PFSK-1 (cell line): ENCODE results near the gene CYTIP.

Source experiments
- POLR2AphosphoS5 ChIP-seq: IDR thresholded peaks from 2 replicates; pipeline ENCODE4 v1.6.1; 2012; ENCODE audit warnings: low read depth, mild to moderate bottlenecking, control low read depth, low read length, moderate library complexity
- REST ChIP-seq, 2 experiments: IDR thresholded peaks; 2 replicates each; pipeline versions ENCODE4 v1.6.1 to v1.8.0; 2011 to 2012; ENCODE audit warnings: low read depth in 2 of 2, low read length in 2 of 2, control low read depth in 1 of 2, inconsistent platforms in 1 of 2, mild to moderate bottlenecking in 1 of 2, moderate library complexity in 1 of 2; ENCODE audit not compliant: insufficient read depth in 1 of 2
- SIN3A ChIP-seq: IDR thresholded peaks from 2 replicates; pipeline ENCODE4 v1.6.1; 2012; ENCODE audit warnings: mild to moderate bottlenecking, low read length, moderate library complexity, borderline replicate concordance; ENCODE audit not compliant: insufficient read depth
- TAF1 ChIP-seq: IDR thresholded peaks from 2 replicates; pipeline ENCODE4 v1.6.1; 2012; ENCODE audit warnings: low read length, control low read depth, borderline replicate concordance; ENCODE audit not compliant: insufficient read depth

- no peak for TF ChIP-seq REST (IDR thresholded peaks at IDR 0.05; ENCODE audit: insufficient read depth in 1 of 2, low read depth in 2 of 2, low read length in 2 of 2)
- no peak for TF ChIP-seq SIN3A
- TF ChIP-seq TAF1 = no peak
- no peak for TF ChIP-seq POLR2AphosphoS5
Measured at GRCh38 chr2:157424374-157424773, 19.5 kb downstream of the CYTIP start.
